ENCODE measurements around the gene IGFLR1.

GRCh38 chr19:35784503-35785338 is 42.5 kb upstream of the IGFLR1 start:
- TF ChIP-seq CTCF (IDR thresholded peaks at IDR 0.05; ENCODE audit: poor library complexity, severe bottlenecking) (no peak), EP300 (conservative IDR thresholded peaks at IDR 0.05; ENCODE audit: poor library complexity, severe bottlenecking) (no peak), POLR2AphosphoS5 (IDR thresholded peaks at IDR 0.05) (no peak), SMC3 (conservative IDR thresholded peaks at IDR 0.05; ENCODE audit: poor library complexity) (no peak), MXI1 (conservative IDR thresholded peaks at IDR 0.05; ENCODE audit: poor library complexity, severe bottlenecking) (no peak), RAD21 (conservative IDR thresholded peaks at IDR 0.05) (no peak), EZH2 (IDR thresholded peaks at IDR 0.05; ENCODE audit: borderline replicate concordance, insufficient read depth, low read length, poor library complexity, severe bottlenecking) (no peak), REST (IDR thresholded peaks at IDR 0.05; ENCODE audit: borderline replicate concordance) (no peak)
